Stimulated activated CD4-positive, alpha-beta T cell treated with anti-CD3 and anti-CD28 coated beads, Interleukin-2, amount 100 ng/mL, for 4 hours (primary cell): ENCODE measurements around the gene GLYAT.
"Not testable (repeated sequence)": the region's sequence is repeated elsewhere in the genome, so short reads cannot be mapped to it uniquely, and the experiment has no call there.

ENCODE experiments used
- DNase-seq: peaks from one replicate; pipeline ENCODE4 v3.0.0-alpha.2; 2020; ENCODE audit warnings: low read depth

GLYAT gene

GRCh38 chr11:58742981-58743880 is 11.5 kb upstream of the GLYAT start:
- no peak for DNase-seq

GRCh38 chr11:58742140-58742539 is 10.4 kb upstream of the GLYAT start:
- no peak for DNase-seq

DNA sequence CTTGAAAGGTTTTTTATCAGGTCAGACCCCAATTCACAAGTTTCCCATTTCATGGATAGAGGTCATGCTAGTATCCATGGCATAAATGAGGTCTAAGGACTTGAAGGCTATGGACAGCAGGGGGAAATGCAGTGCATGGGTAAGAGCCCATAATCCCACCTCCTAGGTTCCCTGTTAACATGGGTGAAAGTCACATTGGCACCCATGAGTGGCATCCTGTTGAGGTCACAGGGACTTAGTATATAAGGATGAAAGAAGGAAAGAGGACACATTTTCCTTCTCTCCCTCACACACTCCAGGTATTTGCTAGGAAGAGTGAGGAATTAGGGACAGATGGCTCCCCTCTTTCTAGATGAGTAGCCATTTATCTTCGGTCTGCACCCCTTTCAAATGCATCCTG is 9.4 kb upstream of the GLYAT start:
- no peak for DNase-seq

DNA sequence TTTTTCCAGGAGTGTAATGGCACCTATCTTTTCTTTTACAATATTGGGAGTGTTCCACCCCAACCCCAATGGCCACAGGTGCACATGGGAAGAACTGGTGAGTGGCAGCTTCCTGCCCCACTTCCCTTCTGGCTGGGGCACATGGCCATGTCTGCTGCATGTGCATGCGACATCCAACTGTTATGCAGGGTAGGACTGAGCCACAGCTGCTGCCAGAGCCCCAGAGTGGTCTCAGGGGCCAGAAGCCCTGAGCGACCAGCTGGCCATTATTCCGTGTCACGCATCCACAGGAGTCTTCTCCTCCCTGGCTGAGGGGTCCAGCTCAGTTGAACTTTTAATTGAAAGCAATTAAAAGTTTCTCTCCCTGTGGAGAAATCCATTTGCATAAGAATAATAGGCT is 8.7 kb upstream of the GLYAT start:
- DNase-seq: no peak

- no peak for DNase-seq
Observed at GRCh38 chr11:58739725-58740430, 8.1 kb upstream of the GLYAT start.

DNA sequence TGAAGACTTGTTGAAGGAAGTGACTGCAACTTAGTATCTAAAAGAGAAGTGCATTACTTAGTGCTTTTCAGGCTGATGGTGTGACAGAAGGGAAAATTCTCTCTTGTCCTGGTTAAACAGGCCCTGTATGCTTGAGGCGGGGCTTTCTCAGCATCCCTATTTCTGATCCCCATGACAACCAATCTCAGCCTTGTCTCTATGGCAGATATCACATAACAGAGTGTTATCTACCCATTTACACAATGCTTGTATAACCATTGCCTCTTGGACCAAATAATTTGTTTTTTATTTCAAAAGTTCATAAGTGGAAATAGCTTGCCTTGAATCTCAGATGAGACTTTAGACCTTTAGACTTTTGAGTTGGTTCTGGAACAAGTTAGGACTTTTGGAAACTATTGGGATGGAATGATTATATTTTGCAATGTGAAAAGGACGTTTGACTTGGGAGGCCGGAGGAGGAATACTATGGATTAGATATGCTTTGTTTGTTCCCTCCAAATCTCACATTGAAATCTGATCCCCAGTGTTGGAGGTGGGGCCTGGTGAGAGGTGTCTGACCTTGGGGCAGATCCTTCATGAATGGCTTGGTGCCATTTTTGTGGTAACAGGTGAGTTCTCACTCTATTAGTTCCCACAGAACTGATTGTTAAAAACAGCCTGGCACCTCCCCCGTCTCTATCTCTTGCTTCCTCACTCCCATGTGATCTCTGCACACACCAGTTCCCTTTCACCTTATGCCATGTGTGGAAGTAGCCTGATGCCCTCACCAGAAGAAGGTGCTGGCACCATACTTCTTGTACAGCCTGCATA is 3.1 kb upstream of the GLYAT start:
- DNase-seq: no peak

DNA sequence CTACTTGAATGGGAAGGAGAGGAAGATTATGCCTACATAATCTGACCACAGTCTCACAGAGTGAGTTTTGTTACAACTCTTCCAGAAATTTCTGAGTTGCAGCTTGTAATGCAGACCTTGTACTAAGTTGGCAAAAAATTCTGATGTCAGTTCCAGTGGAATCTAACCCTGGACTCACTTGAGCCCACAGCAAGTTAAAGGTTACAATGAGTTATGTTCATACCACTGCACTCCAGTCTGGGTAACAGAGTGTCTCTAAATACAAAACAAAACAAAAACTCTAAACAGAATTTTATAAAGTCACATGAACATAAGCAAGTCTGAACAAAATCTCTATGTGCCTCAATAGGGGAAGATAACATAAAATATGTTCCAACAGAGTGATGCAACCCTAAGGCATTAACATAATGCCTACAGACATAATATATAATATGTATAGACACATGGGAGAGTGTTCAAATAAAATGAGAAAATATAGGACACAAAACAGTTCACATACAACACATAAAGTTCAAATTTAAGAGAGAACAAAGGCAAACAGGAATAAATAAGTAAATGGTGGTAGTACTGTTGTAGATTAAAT is 1.1 kb downstream of the GLYAT start:
- no peak for DNase-seq

DNA sequence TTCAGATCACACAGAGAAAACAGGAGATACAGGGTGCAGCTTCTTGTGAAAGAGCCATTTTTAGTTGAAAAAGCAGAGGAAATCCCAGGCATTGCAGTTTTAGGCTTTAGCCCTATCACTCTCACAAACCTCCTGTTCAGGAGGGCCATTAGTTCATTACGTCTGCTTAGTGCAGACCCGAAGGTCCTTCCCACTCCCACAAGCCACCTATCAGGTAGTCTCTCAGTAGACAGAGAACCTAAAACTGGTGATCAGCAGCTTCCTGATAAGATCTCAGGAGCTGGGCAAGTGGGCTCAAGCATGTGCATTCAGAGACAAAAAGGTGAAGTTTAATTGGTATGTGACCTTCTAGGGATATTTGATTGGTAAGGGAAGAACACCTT is 4.3 kb downstream of the GLYAT start:
- DNase-seq: no peak

- DNase-seq: no peak
Observed at GRCh38 chr11:58726737-58727414, 4.9 kb downstream of the GLYAT start.

GRCh38 chr11:58719406-58720117 is 12.2 kb downstream of the GLYAT start:
- DNase-seq: no peak

- no peak for DNase-seq
Observed at GRCh38 chr11:58712531-58712930, 19.2 kb downstream of the GLYAT start.

DNA sequence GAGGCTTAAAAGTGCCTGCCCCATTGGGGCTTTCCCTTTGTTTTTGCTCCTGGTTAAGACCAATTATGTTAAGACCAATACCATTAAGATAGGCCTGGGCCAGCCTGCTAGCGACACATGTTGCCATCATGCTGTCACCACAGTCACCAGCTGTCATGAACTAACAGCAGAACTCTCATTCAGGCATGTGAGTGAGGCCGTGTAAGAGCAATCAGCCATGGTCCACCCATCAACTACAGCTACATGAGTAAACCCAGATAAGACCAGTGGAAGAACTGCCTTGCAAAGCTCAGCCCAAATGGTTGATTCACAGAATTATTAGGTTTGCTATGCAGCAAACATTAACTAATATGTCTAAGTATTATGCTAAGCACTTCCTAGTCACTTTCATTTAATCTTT is 19.9 kb downstream of the GLYAT start:
- no peak for DNase-seq

DNA sequence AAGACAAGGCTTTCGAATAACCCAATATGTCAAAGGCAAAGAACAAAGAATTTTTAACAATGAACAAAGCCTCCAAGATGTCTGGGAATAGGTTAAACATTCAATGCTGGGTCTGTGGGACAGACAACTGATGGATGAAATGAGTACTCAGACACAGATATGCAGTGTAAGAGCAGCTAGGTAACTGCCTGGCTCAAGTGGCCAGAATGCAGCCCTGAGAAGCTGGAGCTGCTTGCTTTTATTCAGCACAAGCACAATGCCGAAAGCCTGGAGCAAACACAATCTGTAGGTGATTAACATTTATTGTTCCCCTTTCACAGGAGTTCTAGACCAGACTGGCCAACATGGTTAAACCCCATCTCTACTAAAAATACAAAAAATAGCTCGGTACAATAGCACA is 24.0 kb downstream of the GLYAT start:
- DNase-seq: no peak

- DNase-seq: not testable (repeated sequence)
Observed at GRCh38 chr11:58696825-58697224, 34.9 kb downstream of the GLYAT start.

GRCh38 chr11:58693026-58693425 is 38.7 kb downstream of the GLYAT start:
- DNase-seq: no peak

DNA sequence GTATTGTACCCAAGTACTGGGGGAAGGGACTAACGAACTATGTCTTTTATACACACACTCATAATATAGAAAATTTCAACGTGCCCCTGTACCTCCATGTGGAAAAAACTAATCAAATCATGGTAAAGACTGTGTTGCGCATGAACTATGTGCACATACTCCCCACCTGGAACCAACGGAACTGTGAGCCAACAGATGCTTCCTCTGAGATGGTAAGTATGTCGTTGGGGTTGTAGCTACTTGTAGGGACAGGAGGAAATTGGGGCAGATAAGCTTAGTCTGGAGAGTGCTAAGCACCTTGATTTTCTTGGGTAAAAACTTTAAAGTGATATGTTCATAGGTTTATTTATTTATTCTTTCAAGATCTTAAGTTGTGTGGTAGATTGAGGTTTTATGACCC is 40.1 kb downstream of the GLYAT start:
- no peak for DNase-seq

- DNase-seq: no peak
Observed at GRCh38 chr11:58688789-58689503, 42.8 kb downstream of the GLYAT start.

GRCh38 chr11:58685973-58686722 is 45.6 kb downstream of the GLYAT start:
- DNase-seq: no peak

- DNase-seq: not testable (repeated sequence)
Observed at GRCh38 chr11:58682660-58683059, 49.1 kb downstream of the GLYAT start.

DNA sequence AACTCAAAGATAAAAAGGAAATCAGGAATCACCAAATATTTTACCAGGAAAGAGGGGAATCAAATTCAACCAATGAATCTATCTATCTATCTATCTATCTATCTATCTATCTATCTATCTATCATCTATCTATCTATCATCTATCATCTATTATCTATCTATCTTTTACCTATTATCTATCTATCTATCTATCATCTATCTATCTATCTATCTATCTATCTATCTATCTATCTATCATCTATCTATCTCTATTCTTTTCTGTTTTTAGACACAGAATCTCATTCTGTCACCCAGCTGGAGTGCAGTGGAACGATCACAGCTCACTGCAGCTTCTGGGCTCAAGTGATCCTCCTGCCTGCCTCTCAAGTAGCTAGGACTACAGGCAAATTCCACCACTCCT is 54.2 kb downstream of the GLYAT start:
- DNase-seq: not testable (repeated sequence)
